Activated CD8-positive, alpha-beta memory T cell treated with anti-CD3 and anti-CD28 coated beads, Interleukin-2, amount 10 ng/mL, durations not matched to agents 7 days and 5 days (primary cell): Measurements from ENCODE around the gene ZMIZ1. TPM values are rescaled to one million over a fixed set of nuclear protein-coding genes. Genes with fewer than 3 reads are reported as not detected.

Source experiments
- ATAC-seq: fragments of 150-1000 bp; cut with Tn5 transposase; one replicate; pipeline ENCODE4 v1.10.0; 2021; ENCODE audit warnings: moderate library complexity
- CTCF ChIA-PET: fragments of 350-600 bp; sonication (Branson Sonifier 250); formaldehyde crosslinking; loops from one replicate; lab custom pipeline; 2021; ENCODE audit warnings: antibody characterized with exemption; lab: Charles Lee
- DNase-seq: peaks from one replicate; pipeline ENCODE4 v3.0.0-alpha.2; 2020
- H3K27ac Mint-ChIP-seq: one replicate; pipeline ENCODE4 v1.8.0; 2021; ENCODE audit warnings: mild to moderate bottlenecking, mixed read lengths
- H3K27me3 Mint-ChIP-seq: one replicate; pipeline ENCODE4 v1.8.0; 2021; ENCODE audit warnings: mixed read lengths
- H3K36me3 Mint-ChIP-seq: one replicate; pipeline ENCODE4 v1.8.0; 2021; ENCODE audit warnings: mild to moderate bottlenecking, mixed read lengths
- H3K4me1 Mint-ChIP-seq: one replicate; pipeline ENCODE4 v1.8.0; 2021; ENCODE audit warnings: mixed read lengths
- H3K4me3 Mint-ChIP-seq: one replicate; pipeline ENCODE4 v1.8.0; 2021; ENCODE audit warnings: mild to moderate bottlenecking, moderate library complexity, mixed read lengths
- H3K9me3 Mint-ChIP-seq: one replicate; pipeline ENCODE4 v1.8.0; 2022; ENCODE audit warnings: low read depth, mixed read lengths
- total RNA-seq, 2 experiments: library from RNA; stranded (reverse); gene quantifications; one replicate each; pipeline ENCODE4 v1.2.3, GENCODE V29; 2021

ZMIZ1 gene
- total RNA-seq, 2 experiments from 2014 or later = 52.7 to 71.5 TPM

DNA sequence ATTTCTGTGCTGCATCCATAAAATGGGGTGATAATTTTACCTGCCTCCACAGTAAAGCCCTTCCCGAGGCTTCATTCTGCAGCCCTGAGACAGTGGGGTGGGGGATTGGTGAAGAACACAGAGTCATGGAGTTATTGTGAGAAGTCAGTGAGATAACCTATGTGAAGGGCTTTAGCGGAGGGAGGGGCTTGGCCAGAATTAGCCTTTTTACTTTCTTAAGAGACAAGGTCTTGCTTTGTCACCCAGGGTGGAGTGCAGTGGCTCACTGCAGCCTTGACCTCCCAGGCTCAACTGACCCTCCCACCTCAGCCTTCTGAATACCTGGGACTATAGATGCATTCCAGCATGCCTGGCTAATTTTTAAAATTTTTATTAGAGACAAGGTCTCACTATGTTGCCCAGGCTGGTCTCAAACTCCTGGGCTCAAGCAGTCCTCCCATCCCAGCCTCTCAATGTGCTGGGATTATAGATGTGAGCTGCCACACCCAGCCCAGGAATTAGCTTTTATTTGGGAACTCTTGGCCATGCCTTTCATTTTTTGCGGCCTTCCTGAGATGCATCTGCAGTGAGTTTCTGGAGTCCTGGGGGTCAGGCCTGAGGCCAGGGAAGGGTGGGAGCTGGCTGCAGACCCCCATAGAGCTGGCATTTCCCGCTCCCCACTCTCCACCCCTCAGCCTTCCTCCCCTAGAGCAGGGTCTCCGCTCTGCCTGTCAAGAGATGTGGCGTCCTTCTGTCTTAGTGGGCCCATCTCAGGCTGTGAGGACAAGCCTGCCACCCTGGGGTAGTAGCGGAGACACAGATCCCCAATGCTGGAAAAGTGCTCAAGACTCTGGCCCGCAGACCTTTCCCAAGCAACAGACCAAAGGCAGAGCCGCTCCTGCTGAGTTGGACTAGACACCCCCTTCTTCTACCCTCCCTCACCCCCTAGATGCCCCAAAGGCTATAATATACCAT lies 77.0 kb downstream of the ZMIZ1 start:
- H3K27me3 Mint-ChIP-seq = no peaks in the 10 kb centered on the region
- no peaks in the 10 kb centered on the region for H3K9me3 Mint-ChIP-seq
- CTCF ChIA-PET = no interaction called here
- ATAC-seq = no peak
- no peak for DNase-seq
- no peaks in the 10 kb centered on the region for H3K36me3 Mint-ChIP-seq
- H3K4me3 Mint-ChIP-seq = no peak overlapping the region
- peak overlapping the region; percentile 65 for H3K27ac Mint-ChIP-seq
- peaks cover 35% of the 10 kb centered on the region for H3K4me1 Mint-ChIP-seq

- H3K4me3 Mint-ChIP-seq = no peak overlapping the region
- peak overlapping the region; percentile 65 for H3K27ac Mint-ChIP-seq
- H3K9me3 Mint-ChIP-seq = no peaks in the 10 kb centered on the region
- CTCF ChIA-PET = no interaction called here
- no peak for DNase-seq
- no peaks in the 10 kb centered on the region for H3K36me3 Mint-ChIP-seq
- no peak for ATAC-seq
- peaks cover 35% of the 10 kb centered on the region for H3K4me1 Mint-ChIP-seq
- no peaks in the 10 kb centered on the region for H3K27me3 Mint-ChIP-seq
Measured at GRCh38 chr10:79146611-79147130, 77.9 kb downstream of the ZMIZ1 start.

GRCh38 chr10:79147306-79147705 lies 78.5 kb downstream of the ZMIZ1 start:
- no peak overlapping the region for H3K4me3 Mint-ChIP-seq
- H3K36me3 Mint-ChIP-seq = no peaks in the 10 kb centered on the region
- H3K27ac Mint-ChIP-seq = no peak overlapping the region
- peaks cover 35% of the 10 kb centered on the region for H3K4me1 Mint-ChIP-seq
- no peak for DNase-seq
- H3K27me3 Mint-ChIP-seq = no peaks in the 10 kb centered on the region
- CTCF ChIA-PET = no interaction called here
- H3K9me3 Mint-ChIP-seq = no peaks in the 10 kb centered on the region
- ATAC-seq = no peak

GRCh38 chr10:79147796-79148451 lies 79.2 kb downstream of the ZMIZ1 start:
- Mint-ChIP-seq H3K27me3 (no peaks in the 10 kb centered on the region), H3K36me3 (no peaks in the 10 kb centered on the region), H3K9me3 (no peaks in the 10 kb centered on the region), H3K4me3 (no peak overlapping the region), H3K27ac (peak overlapping the region; percentile 42), H3K4me1 (peaks cover 35% of the 10 kb centered on the region)
- CTCF ChIA-PET = no interaction called here
- no peak for ATAC-seq
- no peak for DNase-seq

GRCh38 chr10:79148452-79149344 lies 79.9 kb downstream of the ZMIZ1 start:
- H3K27ac Mint-ChIP-seq = peak overlapping the region; percentile 77
- no peak overlapping the region for H3K4me3 Mint-ChIP-seq
- H3K36me3 Mint-ChIP-seq = no peaks in the 10 kb centered on the region
- CTCF ChIA-PET = interaction anchor here (1.4 to 1.8 kb wide), 2 partner anchors 11 to 79 kb away, joined by 4 read pairs; no protein-coding TSS in a partner anchor
- no peaks in the 10 kb centered on the region for H3K27me3 Mint-ChIP-seq
- DNase-seq (no peak), ATAC-seq (no peak)
- peaks cover 35% of the 10 kb centered on the region for H3K4me1 Mint-ChIP-seq
- no peaks in the 10 kb centered on the region for H3K9me3 Mint-ChIP-seq

DNA sequence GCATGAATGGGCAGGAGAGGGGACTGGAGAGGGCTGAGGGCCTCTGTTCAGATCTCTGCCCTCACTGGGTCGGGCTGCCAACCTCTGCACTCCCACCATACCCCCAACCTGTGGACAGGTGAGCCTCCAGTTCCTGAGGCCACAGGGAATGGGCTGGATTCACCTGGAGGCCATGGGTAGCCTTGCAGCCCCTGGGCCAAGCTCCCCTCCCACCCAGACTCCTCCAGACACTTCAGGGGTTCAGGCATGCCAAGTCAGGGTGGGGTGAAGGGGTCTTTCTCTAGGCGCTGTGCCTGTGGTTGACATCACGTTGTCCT lies 80.5 kb downstream of the ZMIZ1 start:
- DNase-seq (no peak), ATAC-seq (no peak)
- Mint-ChIP-seq H3K36me3 (no peaks in the 10 kb centered on the region), H3K4me1 (peaks cover 35% of the 10 kb centered on the region), H3K9me3 (no peaks in the 10 kb centered on the region), H3K4me3 (no peak overlapping the region), H3K27ac (peak overlapping the region; percentile 77), H3K27me3 (no peaks in the 10 kb centered on the region)
- CTCF ChIA-PET = interaction anchor here (1.4 to 1.8 kb wide), 2 partner anchors 12 to 80 kb away, joined by 4 read pairs; no protein-coding TSS in a partner anchor

GRCh38 chr10:79149662-79150443 lies 81.1 kb downstream of the ZMIZ1 start:
- Mint-ChIP-seq H3K36me3 (no peaks in the 10 kb centered on the region), H3K4me1 (peaks cover 32% of the 10 kb centered on the region), H3K9me3 (no peaks in the 10 kb centered on the region), H3K27me3 (no peaks in the 10 kb centered on the region), H3K4me3 (no peak overlapping the region), H3K27ac (peak overlapping the region; percentile 79)
- DNase-seq = peak; percentile 85
- peak; percentile 98 for ATAC-seq
- CTCF ChIA-PET = interaction anchor here (1.4 to 1.8 kb wide), 2 partner anchors 12 to 81 kb away, joined by 4 read pairs; no protein-coding TSS in a partner anchor

- CTCF ChIA-PET = interaction anchor here (1.8 kb wide), 1 partner anchor 81 kb away, joined by 4 read pairs; no protein-coding TSS in a partner anchor
- H3K4me1 Mint-ChIP-seq = peaks cover 27% of the 10 kb centered on the region
- no peaks in the 10 kb centered on the region for H3K36me3 Mint-ChIP-seq
- peak overlapping the region; percentile 79 for H3K27ac Mint-ChIP-seq
- no peak overlapping the region for H3K4me3 Mint-ChIP-seq
- H3K9me3 Mint-ChIP-seq = no peaks in the 10 kb centered on the region
- no peak for DNase-seq
- ATAC-seq = no peak
- no peaks in the 10 kb centered on the region for H3K27me3 Mint-ChIP-seq
Measured at GRCh38 chr10:79150444-79150754, 81.6 kb downstream of the ZMIZ1 start.

GRCh38 chr10:79152423-79152817 lies 83.7 kb downstream of the ZMIZ1 start:
- DNase-seq = no peak
- H3K4me3 Mint-ChIP-seq = no peak overlapping the region
- H3K36me3 Mint-ChIP-seq = no peaks in the 10 kb centered on the region
- no peaks in the 10 kb centered on the region for H3K9me3 Mint-ChIP-seq
- H3K27me3 Mint-ChIP-seq = no peaks in the 10 kb centered on the region
- H3K4me1 Mint-ChIP-seq = peaks cover 18% of the 10 kb centered on the region
- H3K27ac Mint-ChIP-seq = no peak overlapping the region
- no peak for ATAC-seq
- CTCF ChIA-PET = interaction anchor here (1.2 kb wide), 1 partner anchor 10 kb away, joined by 4 read pairs; no protein-coding TSS in a partner anchor

DNA sequence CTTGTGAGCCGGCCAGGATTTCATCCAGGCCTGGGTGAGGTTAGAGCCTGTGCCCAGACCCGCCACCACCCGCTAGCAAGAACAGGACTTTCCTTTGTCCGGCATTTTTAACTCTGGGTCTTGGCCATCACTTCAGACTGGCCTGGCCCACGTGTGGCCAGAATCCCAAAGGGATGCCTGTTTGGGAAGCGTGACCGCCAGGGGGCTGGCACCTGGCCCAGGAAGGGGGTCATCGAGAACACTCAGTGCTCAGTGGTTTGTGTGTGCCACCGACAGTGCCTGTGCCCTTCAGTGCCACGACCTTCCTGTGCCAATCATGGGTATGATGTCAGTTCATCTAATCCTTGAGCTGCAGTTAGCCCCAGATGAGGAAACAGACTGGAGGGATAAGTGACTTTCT lies 85.0 kb downstream of the ZMIZ1 start:
- no peak overlapping the region for H3K27ac Mint-ChIP-seq
- H3K36me3 Mint-ChIP-seq = no peaks in the 10 kb centered on the region
- H3K4me1 Mint-ChIP-seq = peaks cover 16% of the 10 kb centered on the region
- H3K4me3 Mint-ChIP-seq = no peak overlapping the region
- no peaks in the 10 kb centered on the region for H3K27me3 Mint-ChIP-seq
- DNase-seq = no peak
- ATAC-seq = no peak
- no peaks in the 10 kb centered on the region for H3K9me3 Mint-ChIP-seq
- CTCF ChIA-PET = no interaction called here

DNA sequence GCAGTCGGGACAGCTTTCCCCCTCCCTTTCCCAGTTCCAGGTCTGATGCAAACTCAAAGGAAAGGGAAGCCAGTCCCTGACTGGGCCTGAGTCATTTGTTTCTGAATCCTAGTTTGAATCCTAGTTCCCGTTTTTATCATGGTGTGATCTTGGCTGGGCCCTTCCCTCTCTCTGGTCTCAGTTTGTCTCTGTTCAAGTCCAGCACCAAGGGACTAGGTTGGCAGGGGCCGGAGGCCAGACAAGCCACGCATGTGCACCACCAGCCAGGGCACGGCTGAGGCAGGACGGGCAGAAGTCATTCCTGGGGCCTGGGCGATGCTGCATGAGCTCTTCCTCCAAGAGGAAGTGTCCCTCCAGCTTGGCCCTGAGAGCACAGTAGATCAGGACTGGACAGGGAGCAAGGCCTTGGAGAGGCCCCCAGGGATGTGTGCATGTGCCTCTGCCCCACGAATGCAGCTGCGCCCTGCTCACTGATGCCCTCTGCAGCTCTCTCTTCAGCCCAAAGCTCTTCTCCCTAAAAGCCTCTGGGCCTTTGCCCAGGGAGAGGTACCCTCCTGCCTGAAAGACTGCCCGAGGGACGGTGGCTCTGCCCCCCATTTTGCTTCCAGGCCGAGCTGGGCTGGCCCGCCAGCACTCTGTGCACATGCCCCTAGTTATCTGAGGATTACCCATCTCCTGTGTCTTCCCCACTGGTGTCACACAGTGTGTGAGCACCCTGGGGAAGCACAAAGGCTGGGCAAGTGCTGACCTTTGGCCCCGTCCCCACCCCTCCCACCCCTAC lies 86.7 kb downstream of the ZMIZ1 start:
- CTCF ChIA-PET = no interaction called here
- H3K4me1 Mint-ChIP-seq = peaks cover 1% of the 10 kb centered on the region
- H3K27me3 Mint-ChIP-seq = no peaks in the 10 kb centered on the region
- no peaks in the 10 kb centered on the region for H3K36me3 Mint-ChIP-seq
- no peak overlapping the region for H3K27ac Mint-ChIP-seq
- ATAC-seq (no peak), DNase-seq (no peak)
- H3K4me3 Mint-ChIP-seq = no peak overlapping the region
- no peaks in the 10 kb centered on the region for H3K9me3 Mint-ChIP-seq
